ENCODE measurements around the gene PSMC3IP. TPM values are rescaled to one million over a fixed set of nuclear protein-coding genes. Genes with fewer than 3 reads are reported as not detected.
"Not testable (repeated sequence)": the region's sequence is repeated elsewhere in the genome, so short reads cannot be mapped to it uniquely, and the experiment has no call there.

The PSMC3IP gene
- total RNA-seq, 1 experiment from 2014 or later, result 19.2 TPM

DNA sequence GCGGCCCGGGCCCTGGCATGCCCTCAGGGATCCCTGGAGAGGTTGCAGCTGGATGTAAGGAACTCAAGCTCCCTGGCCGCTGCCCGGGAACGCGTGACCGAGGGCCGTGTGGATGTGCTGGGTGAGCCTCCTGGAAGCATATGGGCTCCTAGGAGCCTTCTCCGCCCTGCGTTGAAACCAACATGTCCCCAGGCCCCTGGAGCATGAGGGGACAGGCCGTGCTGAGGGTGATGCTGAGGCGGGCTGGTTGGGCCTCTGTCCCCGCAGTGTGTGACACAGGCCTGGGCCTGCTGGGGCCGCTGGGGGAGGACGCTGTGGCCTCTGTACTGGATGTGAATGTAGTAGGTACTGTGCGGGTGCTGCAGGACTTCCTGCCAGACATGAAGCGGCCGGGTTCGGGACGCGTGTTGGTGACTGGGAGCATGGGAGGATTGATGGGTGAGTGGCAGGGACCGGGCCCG is 30.5 kb downstream of the PSMC3IP start:
- intact Hi-C loops (cut with micrococcal nuclease; ENCODE audit: unreplicated experiment), result no loop called here
- Histone ChIP-seq H3K4me3 (ENCODE audit: low read depth in 2 of 2, low read length in 2 of 2) (no peak overlapping the region), H3K27me3 (ENCODE audit: control insufficient read depth, insufficient read depth, low read length) (no peaks in the 10 kb centered on the region), H3K9me3 (ENCODE audit: control insufficient read depth, insufficient read depth, low read depth, low read length) (no peaks in the 10 kb centered on the region), H3K27ac (ENCODE audit: low read length) (no peak overlapping the region), H3K4me1 (ENCODE audit: control insufficient read depth, insufficient read depth, low read length) (peaks cover 6% of the 10 kb centered on the region; the same call in 1 of the 2 replicates), H3K36me3 (ENCODE audit: control insufficient read depth, insufficient read depth, low read length) (no peaks in the 10 kb centered on the region)
- no peak for ATAC-seq
- DNase-seq (ENCODE audit: low read depth, low spot score), result no peak
- ChIA-PET CTCF (no interaction called here), POLR2A (no interaction called here)
- BruUV-seq (replicated peaks), result no TSS peak
- TF ChIP-seq SIN3A (IDR thresholded peaks at IDR 0.05; ENCODE audit: borderline replicate concordance, insufficient read depth, low read depth, low read length), result no peak
- TF ChIP-seq, protein P1, sequence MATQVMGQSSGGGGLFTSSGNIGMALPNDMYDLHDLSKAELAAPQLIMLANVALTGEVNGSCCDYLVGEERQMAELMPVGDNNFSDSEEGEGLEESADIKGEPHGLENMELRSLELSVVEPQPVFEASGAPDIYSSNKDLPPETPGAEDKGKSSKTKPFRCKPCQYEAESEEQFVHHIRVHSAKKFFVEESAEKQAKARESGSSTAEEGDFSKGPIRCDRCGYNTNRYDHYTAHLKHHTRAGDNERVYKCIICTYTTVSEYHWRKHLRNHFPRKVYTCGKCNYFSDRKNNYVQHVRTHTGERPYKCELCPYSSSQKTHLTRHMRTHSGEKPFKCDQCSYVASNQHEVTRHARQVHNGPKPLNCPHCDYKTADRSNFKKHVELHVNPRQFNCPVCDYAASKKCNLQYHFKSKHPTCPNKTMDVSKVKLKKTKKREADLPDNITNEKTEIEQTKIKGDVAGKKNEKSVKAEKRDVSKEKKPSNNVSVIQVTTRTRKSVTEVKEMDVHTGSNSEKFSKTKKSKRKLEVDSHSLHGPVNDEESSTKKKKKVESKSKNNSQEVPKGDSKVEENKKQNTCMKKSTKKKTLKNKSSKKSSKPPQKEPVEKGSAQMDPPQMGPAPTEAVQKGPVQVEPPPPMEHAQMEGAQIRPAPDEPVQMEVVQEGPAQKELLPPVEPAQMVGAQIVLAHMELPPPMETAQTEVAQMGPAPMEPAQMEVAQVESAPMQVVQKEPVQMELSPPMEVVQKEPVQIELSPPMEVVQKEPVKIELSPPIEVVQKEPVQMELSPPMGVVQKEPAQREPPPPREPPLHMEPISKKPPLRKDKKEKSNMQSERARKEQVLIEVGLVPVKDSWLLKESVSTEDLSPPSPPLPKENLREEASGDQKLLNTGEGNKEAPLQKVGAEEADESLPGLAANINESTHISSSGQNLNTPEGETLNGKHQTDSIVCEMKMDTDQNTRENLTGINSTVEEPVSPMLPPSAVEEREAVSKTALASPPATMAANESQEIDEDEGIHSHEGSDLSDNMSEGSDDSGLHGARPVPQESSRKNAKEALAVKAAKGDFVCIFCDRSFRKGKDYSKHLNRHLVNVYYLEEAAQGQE (IDR thresholded peaks at IDR 0.05; ENCODE audit: insufficient read depth in 1 of 2, low read depth in 2 of 2, low read length in 1 of 2), result no peak
- no peak for TF ChIP-seq POLR2AphosphoS5 (IDR thresholded peaks at IDR 0.05; ENCODE audit: low read depth, low read length)
- TF ChIP-seq, protein P2, sequence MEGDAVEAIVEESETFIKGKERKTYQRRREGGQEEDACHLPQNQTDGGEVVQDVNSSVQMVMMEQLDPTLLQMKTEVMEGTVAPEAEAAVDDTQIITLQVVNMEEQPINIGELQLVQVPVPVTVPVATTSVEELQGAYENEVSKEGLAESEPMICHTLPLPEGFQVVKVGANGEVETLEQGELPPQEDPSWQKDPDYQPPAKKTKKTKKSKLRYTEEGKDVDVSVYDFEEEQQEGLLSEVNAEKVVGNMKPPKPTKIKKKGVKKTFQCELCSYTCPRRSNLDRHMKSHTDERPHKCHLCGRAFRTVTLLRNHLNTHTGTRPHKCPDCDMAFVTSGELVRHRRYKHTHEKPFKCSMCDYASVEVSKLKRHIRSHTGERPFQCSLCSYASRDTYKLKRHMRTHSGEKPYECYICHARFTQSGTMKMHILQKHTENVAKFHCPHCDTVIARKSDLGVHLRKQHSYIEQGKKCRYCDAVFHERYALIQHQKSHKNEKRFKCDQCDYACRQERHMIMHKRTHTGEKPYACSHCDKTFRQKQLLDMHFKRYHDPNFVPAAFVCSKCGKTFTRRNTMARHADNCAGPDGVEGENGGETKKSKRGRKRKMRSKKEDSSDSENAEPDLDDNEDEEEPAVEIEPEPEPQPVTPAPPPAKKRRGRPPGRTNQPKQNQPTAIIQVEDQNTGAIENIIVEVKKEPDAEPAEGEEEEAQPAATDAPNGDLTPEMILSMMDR (IDR thresholded peaks at IDR 0.05), result no peak
- TF ChIP-seq TCF7L2 (IDR thresholded peaks at IDR 0.05; ENCODE audit: low read depth, low read length), result no peak
- in situ Hi-C loops (cut with HindIII; ENCODE audit: low pct_unique_long_range_greater_than_20kb, low sequenced_read_pairs), result no loop called here

DNA sequence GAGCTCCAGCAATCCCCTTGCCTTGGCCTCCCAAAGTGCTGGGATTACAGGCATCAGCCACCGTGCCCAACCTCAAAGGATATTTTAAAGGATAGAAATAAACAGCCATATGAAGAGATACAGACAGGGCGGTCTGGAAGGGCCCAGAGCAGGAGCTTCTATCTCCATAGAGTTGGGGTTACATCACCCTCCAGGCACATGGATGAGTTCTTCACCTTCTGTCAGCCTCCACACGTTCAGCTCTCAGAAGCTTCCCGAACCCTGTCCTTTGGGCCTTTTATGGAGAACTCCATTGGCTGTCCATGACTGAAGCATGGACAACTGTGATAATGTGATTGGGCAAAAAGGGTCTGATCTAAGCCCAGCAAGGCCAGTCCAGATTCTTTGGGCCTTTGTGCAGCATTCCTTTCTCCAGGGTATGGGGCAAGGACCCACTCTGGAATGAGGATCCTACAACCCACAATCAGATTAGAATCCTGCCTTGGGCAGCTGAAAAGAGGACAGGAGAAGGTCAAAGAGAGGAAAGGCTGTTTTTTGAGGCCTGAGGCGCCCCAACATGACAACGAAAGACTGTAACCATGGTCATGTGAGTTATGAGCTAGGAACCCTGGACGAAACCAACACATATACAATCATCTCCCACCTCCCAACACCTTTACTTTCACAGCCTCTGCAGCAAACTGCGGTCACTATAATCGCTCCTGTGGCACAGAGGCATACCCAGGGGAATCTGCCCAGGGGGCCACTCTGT is 31.6 kb downstream of the PSMC3IP start:
- H3K4me3 ChIP-seq (ENCODE audit: low read depth in 2 of 2, low read length in 2 of 2); H3K4me1 ChIP-seq (ENCODE audit: control insufficient read depth, insufficient read depth, low read length); H3K27ac ChIP-seq (ENCODE audit: low read length); in situ Hi-C loops (cut with HindIII; ENCODE audit: low pct_unique_long_range_greater_than_20kb, low sequenced_read_pairs); CTCF ChIA-PET; H3K27me3 ChIP-seq (ENCODE audit: control insufficient read depth, insufficient read depth, low read length); H3K36me3 ChIP-seq (ENCODE audit: control insufficient read depth, insufficient read depth, low read length); ATAC-seq; H3K9me3 ChIP-seq (ENCODE audit: control insufficient read depth, insufficient read depth, low read depth, low read length); POLR2A ChIA-PET; intact Hi-C loops (cut with micrococcal nuclease; ENCODE audit: unreplicated experiment); BruUV-seq (replicated peaks); DNase-seq (ENCODE audit: low read depth, low spot score): not testable (repeated sequence)

DNA sequence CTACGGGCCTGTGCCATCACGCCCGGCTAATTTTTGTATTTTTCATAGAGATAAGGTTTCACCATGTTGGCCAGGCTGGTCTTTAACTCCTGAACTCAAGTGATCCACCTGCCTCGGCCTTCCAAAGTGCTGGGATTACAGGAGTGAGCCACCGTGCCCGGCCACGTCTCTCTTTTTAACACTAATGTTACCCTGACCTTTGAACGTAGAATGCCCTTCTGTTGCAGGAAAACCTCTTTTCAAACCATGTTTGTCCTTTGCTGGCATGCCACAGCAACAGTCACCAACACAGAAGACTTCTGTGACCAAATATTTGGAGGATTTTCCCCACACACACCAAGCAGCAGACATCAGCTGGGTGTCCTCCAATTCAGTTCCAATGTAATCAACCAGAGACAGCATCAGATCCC is 32.6 kb downstream of the PSMC3IP start:
- H3K4me1 ChIP-seq (ENCODE audit: control insufficient read depth, insufficient read depth, low read length), result peaks cover 13% of the 10 kb centered on the region
- no peak overlapping the region for H3K27ac ChIP-seq (ENCODE audit: low read length)
- no peak for TF ChIP-seq POLR2AphosphoS5 (IDR thresholded peaks at IDR 0.05; ENCODE audit: low read depth, low read length)
- no peak for TF ChIP-seq SIN3A (IDR thresholded peaks at IDR 0.05; ENCODE audit: borderline replicate concordance, insufficient read depth, low read depth, low read length)
- TF ChIP-seq, protein P2 (IDR thresholded peaks at IDR 0.05), result no peak
- TF ChIP-seq, protein P1 (IDR thresholded peaks at IDR 0.05; ENCODE audit: insufficient read depth in 1 of 2, low read depth in 2 of 2, low read length in 1 of 2), result no peak
- H3K36me3 ChIP-seq (ENCODE audit: control insufficient read depth, insufficient read depth, low read length), result no peaks in the 10 kb centered on the region
- intact Hi-C loops (cut with micrococcal nuclease; ENCODE audit: unreplicated experiment) (no loop called here), in situ Hi-C loops (cut with HindIII; ENCODE audit: low pct_unique_long_range_greater_than_20kb, low sequenced_read_pairs) (no loop called here)
- ATAC-seq (no peak), DNase-seq (ENCODE audit: low read depth, low spot score) (no peak)
- ChIA-PET CTCF (no interaction called here), POLR2A (no interaction called here)
- H3K9me3 ChIP-seq (ENCODE audit: control insufficient read depth, insufficient read depth, low read depth, low read length), result no peaks in the 10 kb centered on the region
- H3K4me3 ChIP-seq (ENCODE audit: low read depth in 2 of 2, low read length in 2 of 2), result no peak overlapping the region
- H3K27me3 ChIP-seq (ENCODE audit: control insufficient read depth, insufficient read depth, low read length), result no peaks in the 10 kb centered on the region
- BruUV-seq (replicated peaks), result no TSS peak
